Midbrain (tissue), 1 donor: Measurements from ENCODE around the gene RBM3.
A peak's percentile ranks its signal among the peaks of the same experiment; 100 is the strongest.

Experiments used
- DNase-seq: peaks from one replicate; lab custom pipeline; 2025; lab: John Stamatoyannopoulos, UW

Gene RBM3

GRCh38 chrX:48578661-48579128 lies 4.4 kb downstream of the RBM3 start:
- no peak for DNase-seq

DNA sequence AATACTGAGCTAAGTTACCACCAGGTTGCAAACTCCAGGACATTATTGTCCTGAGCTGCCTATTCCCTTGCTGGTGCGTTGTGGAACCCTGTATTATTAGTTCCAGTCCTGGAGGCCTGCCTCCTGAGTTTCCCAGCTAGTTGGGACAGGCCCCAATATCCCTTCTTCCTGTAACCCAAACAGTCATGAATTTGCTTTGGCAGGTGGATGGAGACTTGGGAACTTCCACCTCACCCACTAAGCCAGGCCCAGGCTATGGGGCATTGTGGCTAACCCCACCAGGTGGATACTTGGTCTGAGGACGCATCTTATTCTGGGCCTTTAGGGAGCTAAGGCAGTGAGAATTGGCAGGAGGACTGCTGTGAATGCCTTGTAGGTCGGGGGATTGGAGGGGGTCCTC lies 5.0 kb downstream of the RBM3 start:
- DNase-seq = no peak

DNA sequence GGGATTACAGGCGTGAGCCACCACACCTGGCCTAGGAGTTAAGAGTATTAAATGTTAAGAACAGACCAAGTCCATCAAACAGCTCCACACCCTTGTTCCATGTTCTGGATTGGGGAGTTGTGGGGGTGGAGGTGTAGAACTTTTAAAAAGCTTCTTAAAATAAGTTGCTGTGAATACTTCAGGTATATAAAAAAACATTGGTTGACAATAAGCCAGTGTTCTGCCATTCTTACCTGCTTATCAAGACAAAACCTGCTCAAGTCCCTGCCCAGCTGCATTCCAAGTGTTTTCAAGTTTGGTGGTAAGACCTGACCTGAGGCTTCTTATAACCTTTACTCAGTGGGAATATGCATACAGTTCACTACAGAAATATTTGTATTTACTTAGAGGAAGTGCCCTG lies 6.4 kb downstream of the RBM3 start:
- no peak for DNase-seq

DNA sequence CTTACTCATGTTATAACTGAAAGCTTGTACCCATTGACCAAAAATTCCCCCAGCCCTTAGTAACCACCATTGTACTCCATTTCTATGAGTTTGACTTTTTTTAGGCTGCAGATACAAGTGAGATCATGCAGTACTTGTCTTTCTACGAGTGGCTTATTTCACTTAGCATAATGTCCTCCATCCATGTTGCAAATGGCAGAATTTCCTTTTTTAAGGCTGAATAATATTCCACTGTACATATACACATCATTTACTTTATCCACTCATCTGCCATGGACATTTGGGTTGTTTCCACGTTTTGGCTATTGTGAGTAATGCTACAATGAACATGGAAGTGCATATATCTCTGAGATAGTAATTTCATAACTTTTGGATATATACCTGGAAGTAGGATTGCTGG lies 10.4 kb downstream of the RBM3 start:
- no peak for DNase-seq

GRCh38 chrX:48589482-48590162 lies 15.3 kb downstream of the RBM3 start:
- no peak for DNase-seq

DNA sequence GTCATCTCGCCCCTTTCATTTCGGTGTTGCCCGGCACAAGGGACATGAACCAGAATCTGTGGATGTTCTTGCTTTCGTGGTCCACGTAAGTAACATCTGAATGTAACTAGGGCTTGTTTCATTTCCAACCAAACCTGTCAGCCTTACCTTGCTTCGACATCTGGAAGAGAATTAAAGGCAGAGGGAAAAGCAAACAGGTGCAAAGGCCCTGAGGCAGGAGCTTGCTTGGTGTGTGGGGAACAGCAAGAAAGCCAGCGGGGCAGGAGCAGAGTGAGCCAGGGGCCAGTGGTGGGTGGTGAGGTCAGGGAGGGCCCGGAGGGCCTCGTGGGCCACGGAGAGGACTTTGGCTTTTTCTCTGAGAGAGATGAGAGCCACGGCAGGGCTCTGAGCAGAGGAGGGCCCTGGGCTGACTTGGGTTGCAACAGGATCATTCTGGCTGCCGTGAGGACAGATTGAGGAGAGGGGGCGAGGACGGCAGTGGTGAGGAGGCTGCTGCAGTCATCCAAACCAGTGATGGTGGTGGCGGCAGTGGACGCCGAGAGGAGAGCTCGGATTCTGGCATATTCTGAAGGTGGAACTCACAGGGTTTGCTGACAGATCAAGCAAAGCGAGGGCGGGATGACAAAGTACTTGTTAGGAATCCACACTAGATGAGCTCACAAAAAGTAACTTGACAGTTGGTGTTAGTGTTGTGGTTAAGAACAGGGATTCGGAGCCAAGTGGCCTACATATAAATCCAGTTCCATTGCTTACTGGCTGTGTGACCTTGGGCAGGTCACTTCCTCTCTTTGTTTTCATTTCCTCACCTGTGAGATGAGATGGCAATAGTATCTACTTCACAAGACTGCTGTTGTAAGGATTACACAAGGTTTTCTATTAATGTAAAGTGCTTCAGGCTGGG lies 16.2 kb downstream of the RBM3 start:
- no peak for DNase-seq

GRCh38 chrX:48591255-48591791 lies 17.0 kb downstream of the RBM3 start:
- DNase-seq = no peak

DNA sequence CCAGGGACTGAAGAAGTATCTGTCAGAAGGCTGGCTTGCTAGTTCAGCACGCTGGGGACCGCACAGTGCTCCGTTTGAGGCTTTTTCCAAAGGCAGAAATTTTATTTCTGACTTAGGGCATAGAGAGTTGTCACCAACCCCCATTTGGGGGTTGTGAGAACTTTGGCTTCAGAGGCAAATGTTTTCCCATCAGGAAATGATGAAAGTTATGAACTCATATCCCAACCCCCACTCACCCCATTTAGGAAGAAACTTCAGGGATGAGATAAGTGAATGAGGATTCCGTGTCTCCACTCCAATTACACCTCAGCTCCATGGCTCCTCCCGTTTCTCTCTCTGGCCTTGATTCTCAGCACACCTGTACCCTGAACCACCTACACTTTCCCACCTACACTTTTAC lies 18.7 kb downstream of the RBM3 start:
- DNase-seq = no peak

DNA sequence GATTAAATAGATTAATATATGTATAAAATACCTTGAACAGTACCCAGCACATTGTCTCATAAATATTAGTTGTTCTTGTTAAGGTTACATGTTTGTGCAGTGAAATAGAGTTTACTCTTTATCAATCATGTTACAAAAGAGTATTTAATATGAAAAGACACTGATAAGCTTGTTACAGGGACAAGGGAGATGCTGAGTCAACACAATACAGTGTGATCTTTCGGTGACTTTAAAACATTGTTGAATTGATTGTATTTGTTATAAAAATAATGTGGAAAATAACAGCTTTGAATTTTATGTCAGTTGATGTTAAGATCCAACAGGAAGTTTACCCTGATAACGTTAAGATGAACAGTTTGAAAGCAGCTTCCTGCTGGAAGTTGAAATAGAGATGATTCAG lies 21.6 kb downstream of the RBM3 start:
- no peak for DNase-seq

DNA sequence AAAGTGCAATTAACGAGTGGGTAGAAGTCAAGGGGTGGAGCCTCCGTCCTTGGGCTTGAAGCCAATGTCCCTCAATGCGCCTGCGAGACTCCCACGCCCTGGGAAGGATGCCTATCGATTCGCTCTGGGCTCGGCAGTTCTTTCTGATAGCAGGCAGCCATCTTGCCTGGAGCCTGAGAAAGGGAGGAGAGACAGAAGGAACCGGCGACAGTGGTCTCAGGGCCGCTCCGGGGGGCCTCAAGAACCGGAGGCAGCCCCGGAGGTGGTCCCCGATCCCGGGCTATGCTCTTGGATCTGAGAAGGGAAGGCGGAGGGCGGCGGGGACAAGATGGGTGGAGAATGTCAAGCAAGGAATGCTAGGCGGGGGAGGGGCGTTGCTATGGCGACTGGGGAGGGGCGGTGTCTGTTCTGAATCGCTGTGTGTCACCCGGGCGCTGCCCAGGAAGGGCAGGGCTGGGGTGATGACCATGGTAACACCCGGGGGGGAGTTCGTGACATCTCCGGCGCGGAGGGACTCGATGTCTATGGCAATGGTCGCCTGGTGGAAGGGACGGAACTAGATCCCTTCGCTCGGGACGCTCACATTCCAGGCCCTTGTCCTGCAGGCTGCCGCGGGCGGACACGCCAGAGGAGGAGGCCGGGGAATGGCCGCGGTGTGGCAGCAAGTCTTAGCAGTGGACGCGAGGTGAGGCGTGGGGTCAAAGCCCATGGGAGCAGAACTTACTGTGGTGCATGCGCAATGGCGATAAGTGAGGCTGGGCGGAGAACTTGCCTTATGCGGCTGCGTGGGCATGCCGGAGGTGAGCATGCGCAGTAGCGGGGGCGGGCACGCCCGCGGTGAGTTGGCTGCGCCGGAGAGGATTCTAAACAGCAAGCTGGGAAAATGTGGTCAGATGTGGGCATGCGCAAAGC lies 23.3 kb downstream of the RBM3 start, which contains the start of gene WDR13:
Gene WDR13 (plus strand): TSS at position 140 of the 912 bp plus-strand sequence. CDS start 505 bp downstream, at position 645.
- DNase-seq = peak; percentile 82

GRCh38 chrX:48598614-48599013 lies 24.3 kb downstream of the RBM3 start:
- no peak for DNase-seq

- no peak for DNase-seq
These were observed 25.1 kb downstream of the RBM3 start for GRCh38 chrX:48599341-48599740.

DNA sequence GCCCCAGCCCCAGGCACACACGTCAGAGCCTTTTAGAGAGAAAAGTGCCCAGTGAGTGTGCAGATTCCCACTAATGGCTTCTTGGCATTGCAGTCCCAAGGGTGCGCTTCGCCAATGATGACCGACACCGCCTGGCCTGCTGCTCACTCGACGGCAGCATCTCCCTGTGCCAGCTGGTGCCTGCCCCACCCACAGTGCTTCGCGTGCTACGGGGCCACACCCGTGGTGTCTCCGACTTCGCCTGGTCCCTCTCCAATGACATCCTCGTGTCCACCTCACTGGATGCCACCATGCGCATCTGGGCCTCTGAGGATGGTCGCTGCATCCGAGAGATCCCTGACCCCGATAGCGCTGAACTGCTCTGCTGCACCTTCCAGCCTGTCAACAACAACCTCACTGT lies 25.9 kb downstream of the RBM3 start:
- no peak for DNase-seq

GRCh38 chrX:48601741-48602394 lies 27.6 kb downstream of the RBM3 start:
- no peak for DNase-seq

DNA sequence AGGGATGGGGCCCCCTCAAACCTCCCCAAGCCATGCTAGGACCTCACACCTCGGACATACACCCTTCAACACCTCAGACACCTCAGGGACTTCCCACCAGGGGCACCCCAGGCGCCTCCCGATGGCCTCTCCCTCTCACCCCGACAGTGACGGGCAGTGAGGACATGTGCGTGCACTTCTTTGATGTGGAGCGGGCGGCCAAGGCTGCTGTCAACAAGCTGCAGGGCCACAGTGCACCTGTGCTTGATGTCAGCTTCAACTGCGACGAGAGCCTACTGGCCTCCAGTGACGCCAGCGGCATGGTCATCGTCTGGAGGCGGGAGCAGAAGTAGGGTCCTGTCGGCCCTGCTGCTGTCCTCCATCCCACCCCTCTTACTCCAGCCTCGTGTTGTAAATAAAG lies 30.4 kb downstream of the RBM3 start:
- DNase-seq = no peak

GRCh38 chrX:48606091-48606490 lies 31.8 kb downstream of the RBM3 start:
- DNase-seq = no peak

DNA sequence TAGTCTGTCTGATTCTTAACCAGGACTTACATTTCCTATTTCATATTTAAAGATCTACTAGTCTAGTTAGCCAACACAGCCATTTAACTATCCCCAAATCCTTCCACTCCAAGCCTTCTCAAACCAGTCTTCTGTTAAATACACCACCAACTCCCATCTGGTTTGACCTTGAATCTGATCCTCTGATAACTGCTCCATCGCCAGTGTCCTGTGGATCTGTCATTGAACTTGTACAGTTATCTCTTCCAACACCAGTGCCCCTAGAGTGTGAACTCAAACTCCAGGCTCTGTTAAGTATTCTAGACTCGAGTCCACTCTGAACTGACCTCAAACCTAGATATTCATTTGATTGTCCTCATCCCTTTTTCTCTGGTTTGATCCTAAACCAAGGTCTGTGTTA lies 37.4 kb downstream of the RBM3 start:
- DNase-seq = no peak

- DNase-seq = no peak
These were observed 39.3 kb downstream of the RBM3 start for GRCh38 chrX:48613502-48614160.

DNA sequence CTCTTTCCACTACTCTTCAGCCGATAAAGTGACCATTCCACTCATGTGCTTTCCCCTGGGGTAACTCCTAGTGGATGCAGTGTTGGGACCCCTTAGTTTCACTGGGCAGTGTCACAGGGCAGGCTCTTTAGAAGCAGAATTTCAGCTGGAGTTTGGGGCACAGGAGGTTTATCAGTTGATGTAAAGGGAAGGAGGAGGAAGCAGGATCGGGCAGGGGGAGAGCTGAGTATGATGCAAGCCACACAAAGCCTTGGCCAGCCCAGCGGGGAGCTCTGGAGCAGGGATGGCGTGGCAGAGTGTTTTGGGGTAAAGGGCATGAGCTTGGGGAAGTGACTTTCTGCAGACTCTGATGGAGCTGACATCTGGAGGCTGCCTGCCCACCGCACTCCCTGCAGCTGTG lies 42.3 kb downstream of the RBM3 start:
- DNase-seq = no peak

- DNase-seq = no peak
These were observed 43.5 kb downstream of the RBM3 start for GRCh38 chrX:48617542-48618340.
